ENCODE measurements around the gene TNRC6C. TPM values are rescaled to one million over a fixed set of nuclear protein-coding genes. Genes with fewer than 3 reads are reported as not detected.

Gene TNRC6C
- total and polyA plus RNA-seq, 8 donors = 14.0 to 20.3 (median 16.6) TPM

GRCh38 chr17:78127239-78127887 lies 168.9 kb downstream of the TNRC6C start:
- peaks cover 30 to 88% of the 10 kb centered on the region in 2 donors for H3K4me1 ChIP-seq

GRCh38 chr17:78127888-78128550 lies 169.5 kb downstream of the TNRC6C start:
- Histone ChIP-seq H3K36me3 (peaks cover 0 to 37% of the 10 kb centered on the region in 2 donors), H3K9me3 (no peaks in the 10 kb centered on the region), H3K4me1 (peaks cover 30 to 88% of the 10 kb centered on the region in 2 donors), H3K4me3 (peak overlapping the region; percentile 60 to 94), H3K27me3 (peaks cover 0 to 12% of the 10 kb centered on the region in 2 donors), H3K27ac (peak overlapping the region; percentile 90 to 93)
- intact Hi-C loops (cut with DNase I) = no loop called here
- DNase-seq (peak in 2 of 4 donors; percentile 59 to 88), ATAC-seq (peak; percentile 63)
- TF ChIP-seq CTCF (IDR thresholded peaks at IDR 0.05) = no peak

More at GRCh38 chr17:78127239-78127887, 168.9 kb downstream of the TNRC6C start:
- ATAC-seq (peak; percentile 31), DNase-seq (peak in 2 of 4 donors; percentile 88 to 94)
- H3K27me3 ChIP-seq = peaks cover 0 to 12% of the 10 kb centered on the region in 2 donors
- H3K27ac ChIP-seq = peak overlapping the region; percentile 90 to 93
- TF ChIP-seq CTCF (IDR thresholded peaks at IDR 0.05) = no peak
- peak overlapping the region; percentile 60 to 94 for H3K4me3 ChIP-seq
- intact Hi-C loops (cut with DNase I) = no loop called here
- H3K9me3 ChIP-seq = no peaks in the 10 kb centered on the region
- peaks cover 0 to 43% of the 10 kb centered on the region in 2 donors for H3K36me3 ChIP-seq

- peaks cover 30 to 95% of the 10 kb centered on the region in 2 donors for H3K4me1 ChIP-seq
- intact Hi-C loops (cut with DNase I) = no loop called here
- H3K9me3 ChIP-seq = no peaks in the 10 kb centered on the region
- H3K27ac ChIP-seq = peak within 1 kb of the TSS; percentile 90 to 93
- H3K36me3 ChIP-seq = peaks cover 0 to 29% of the 10 kb centered on the region in 2 donors
- peak in 3 of 4 donors; percentile 72 to 91 (median 83) for DNase-seq
- peak; percentile 78 for ATAC-seq
- H3K4me3 ChIP-seq = peak within 1 kb of the TSS; percentile 60 to 94
- TF ChIP-seq CTCF (IDR thresholded peaks at IDR 0.05) = no peak
- peaks cover 0 to 12% of the 10 kb centered on the region in 2 donors for H3K27me3 ChIP-seq
Observed at GRCh38 chr17:78128551-78129350, 170.2 kb downstream of the TNRC6C start, which contains the start of gene TMC6. Gene TMC6 (minus strand): TSS chr17:78128755. CDS start chr17:78126832, 1,923 bp downstream.

GRCh38 chr17:78129351-78130089 lies 171.0 kb downstream of the TNRC6C start:
- peaks cover 30 to 95% of the 10 kb centered on the region in 2 donors for H3K4me1 ChIP-seq
- H3K27me3 ChIP-seq = peaks cover 0 to 12% of the 10 kb centered on the region in 2 donors
- peak in 1 of 4 donors; percentile 68 for DNase-seq
- no peak for TF ChIP-seq CTCF (IDR thresholded peaks at IDR 0.05)
- peaks cover 0 to 23% of the 10 kb centered on the region in 2 donors for H3K36me3 ChIP-seq
- H3K9me3 ChIP-seq = no peaks in the 10 kb centered on the region
- H3K27ac ChIP-seq = peak overlapping the region; percentile 90 to 93
- peak overlapping the region in 1 of 2 donors; percentile 94 for H3K4me3 ChIP-seq
- intact Hi-C loops (cut with DNase I) = no loop called here
- no peak for ATAC-seq
